ENCODE measurements around the gene ACRV1.

Gene ACRV1

GRCh38 chr11:125626288-125626950, 54.2 kb downstream of the ACRV1 start:
- peak; percentile 53 for DNase-seq
- Mint-ChIP-seq H3K4me1 (peaks cover 47% of the 10 kb centered on the region), H3K27me3 (no peaks in the 10 kb centered on the region), H3K9me3 (no peaks in the 10 kb centered on the region), H3K36me3 (peaks cover 40% of the 10 kb centered on the region), H3K27ac (peak overlapping the region; percentile 99), H3K4me3 (peak overlapping the region; percentile 89)
- CTCF ChIA-PET: interaction anchor here (0.6 to 1.4 kb wide), 3 partner anchors 16 to 51 kb away, joined by 3 read pairs; no protein-coding TSS in a partner anchor

- H3K4me1 Mint-ChIP-seq: peaks cover 41% of the 10 kb centered on the region
- peak overlapping the region; percentile 99 for H3K27ac Mint-ChIP-seq
- CTCF ChIA-PET: interaction anchor here (1.2 to 1.3 kb wide), 2 partner anchors 33 to 59 kb away, joined by 3 to 4 read pairs; partner anchors contain the start of gene STT3A
- H3K4me3 Mint-ChIP-seq: peak overlapping the region; percentile 89
- H3K36me3 Mint-ChIP-seq: peaks cover 44% of the 10 kb centered on the region
- no peaks in the 10 kb centered on the region for H3K27me3 Mint-ChIP-seq
- DNase-seq: peak; percentile 89
- no peaks in the 10 kb centered on the region for H3K9me3 Mint-ChIP-seq
Measured at GRCh38 chr11:125625630-125626287, 54.9 kb downstream of the ACRV1 start.

GRCh38 chr11:125625225-125625629, 55.4 kb downstream of the ACRV1 start:
- Mint-ChIP-seq H3K4me3 (peak overlapping the region; percentile 89), H3K27me3 (no peaks in the 10 kb centered on the region), H3K9me3 (no peaks in the 10 kb centered on the region), H3K4me1 (peaks cover 40% of the 10 kb centered on the region), H3K27ac (peak overlapping the region; percentile 99), H3K36me3 (peaks cover 45% of the 10 kb centered on the region)
- CTCF ChIA-PET: interaction anchor here (1.2 to 1.3 kb wide), 2 partner anchors 33 to 59 kb away, joined by 3 to 4 read pairs; partner anchors contain the start of gene STT3A
- DNase-seq: no peak

- peak within 1 kb of the TSS; percentile 89 for H3K4me3 Mint-ChIP-seq
- H3K27ac Mint-ChIP-seq: peak within 1 kb of the TSS; percentile 99
- no peaks in the 10 kb centered on the region for H3K27me3 Mint-ChIP-seq
- H3K4me1 Mint-ChIP-seq: peaks cover 40% of the 10 kb centered on the region
- CTCF ChIA-PET: interaction anchor here (1.2 to 1.7 kb wide), 3 partner anchors 13 to 59 kb away, joined by 3 to 4 read pairs (median 4); partner anchors contain the start of gene STT3A
- no peak for DNase-seq
- H3K36me3 Mint-ChIP-seq: peaks cover 44% of the 10 kb centered on the region
- no peaks in the 10 kb centered on the region for H3K9me3 Mint-ChIP-seq
Measured at GRCh38 chr11:125624756-125625213, 55.9 kb downstream of the ACRV1 start, which contains the start of gene CHEK1. TSS of gene CHEK1 (plus strand) at chr11:125625163. CDS start at chr11:125626769, 1,606 bp downstream.

GRCh38 chr11:125623064-125623463, 57.6 kb downstream of the ACRV1 start:
- H3K4me3 Mint-ChIP-seq: no peak overlapping the region
- peaks cover 51% of the 10 kb centered on the region for H3K36me3 Mint-ChIP-seq
- H3K4me1 Mint-ChIP-seq: peaks cover 30% of the 10 kb centered on the region
- no peaks in the 10 kb centered on the region for H3K27me3 Mint-ChIP-seq
- no peak overlapping the region for H3K27ac Mint-ChIP-seq
- CTCF ChIA-PET: interaction anchor here (1.3 to 1.7 kb wide), 2 partner anchors 9 to 14 kb away, joined by 3 to 4 read pairs; no protein-coding TSS in a partner anchor
- no peak for DNase-seq
- H3K9me3 Mint-ChIP-seq: no peaks in the 10 kb centered on the region

- Mint-ChIP-seq H3K27me3 (no peaks in the 10 kb centered on the region), H3K27ac (peak overlapping the region; percentile 24), H3K4me3 (no peak overlapping the region), H3K4me1 (peaks cover 20% of the 10 kb centered on the region), H3K9me3 (no peaks in the 10 kb centered on the region), H3K36me3 (peaks cover 43% of the 10 kb centered on the region)
- DNase-seq: no peak
- CTCF ChIA-PET: no interaction called here
Measured at GRCh38 chr11:125621995-125622394, 58.7 kb downstream of the ACRV1 start.
